Ascending aorta (tissue), 2 donors: Measurements from ENCODE around the gene SMU1. TPM values are rescaled to one million over a fixed set of nuclear protein-coding genes. Genes with fewer than 3 reads are reported as not detected.
A peak's percentile ranks its signal among the peaks of the same experiment; 100 is the strongest.

Experiments
- DNase-seq, 2 donors: peaks; one replicate each; pipeline ENCODE4 v3.0.0-alpha.2; 2019; ENCODE audit warnings: low spot score in 2 of 2
- H3K27ac ChIP-seq, 2 donors: fragments of 200-600 bp; sonication (generic); one replicate each; pipeline ENCODE4 v1.5.1; 2016 to 2017; ENCODE audit warnings: mild to moderate bottlenecking in 1 of 2
- H3K27me3 ChIP-seq: fragments of 200-600 bp; sonication (generic); one replicate; pipeline ENCODE4 v1.5.1; 2017
- H3K36me3 ChIP-seq, 2 donors: fragments of 200-600 bp; sonication (generic); one replicate each; pipeline ENCODE4 v1.5.1; 2016
- H3K4me1 ChIP-seq, 2 donors: fragments of 200-600 bp; sonication (generic); one replicate each; pipeline ENCODE4 v1.5.1; 2016 to 2017; ENCODE audit warnings: mild to moderate bottlenecking in 1 of 2
- H3K4me3 ChIP-seq, 2 donors: fragments of 200-600 bp; sonication (generic); one replicate each; pipeline ENCODE4 v1.5.1; 2016 to 2017; ENCODE audit warnings: mild to moderate bottlenecking in 1 of 2
- H3K9me3 ChIP-seq, 2 donors: fragments of 200-600 bp; sonication (generic); one replicate each; pipeline ENCODE4 v1.5.1; 2016
- CTCF ChIP-seq, 3 experiments: fragments of 200-600 bp in 2 of 3; fragments of 450-650 bp in 1 of 3; sonication (generic) in 2 of 3; IDR thresholded peaks; one replicate each; pipeline ENCODE4 v1.5.1; 2016 to 2019; ENCODE audit warnings: antibody characterized with exemption in 3 of 3, mild to moderate bottlenecking in 1 of 3, moderate library complexity in 1 of 3
- intact Hi-C: fragments of 100-400 bp; cut with DNase I; formaldehyde crosslinking; loops from one replicate; pipeline ENCODE4 v1.15.1; 2023
- total RNA-seq: library from RNA; depleted of rRNA; stranded (reverse); fragments of >200 nt; gene quantifications from one replicate; pipeline ENCODE4 v1.1.0, GENCODE V29; 2016

Gene SMU1
- total RNA-seq, 1 donor from 2014 or later: 7.2 TPM

DNA sequence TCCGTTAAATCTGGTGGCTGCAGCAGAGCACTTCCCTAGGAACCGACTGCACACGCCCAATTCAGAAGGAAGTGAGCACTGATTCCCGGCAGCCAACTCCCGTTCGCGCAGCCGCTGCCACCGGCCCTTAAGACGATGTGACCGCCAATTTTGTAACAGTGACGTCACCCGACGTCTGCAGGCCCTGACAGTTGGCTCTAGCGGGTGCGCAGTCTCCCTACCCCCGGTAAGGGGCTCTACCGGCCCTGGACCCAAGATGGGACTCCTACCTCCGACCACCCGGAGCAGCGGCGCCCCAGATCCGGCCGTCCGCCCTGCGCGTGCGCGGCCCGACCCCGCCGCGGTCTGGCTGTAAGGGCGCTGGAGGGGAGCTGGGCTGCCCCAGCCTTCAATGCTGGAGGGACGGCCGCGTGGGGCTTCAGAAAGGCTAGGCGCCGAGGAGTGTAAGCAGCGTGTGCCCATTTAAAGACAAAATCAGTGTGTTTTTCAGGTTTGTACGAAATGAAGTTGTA is 32.3 kb downstream of the SMU1 start:
- no peaks in the 10 kb centered on the region for H3K9me3 ChIP-seq
- peak; percentile 71 to 95 for DNase-seq
- intact Hi-C loops: loop anchor here (1.0 to 2.0 kb wide), 3 partner anchors 19 to 43 kb away; partner anchors contain the start of genes APTX, DNAJA1 and SMU1
- no peak for TF ChIP-seq CTCF (IDR thresholded peaks at IDR 0.05)
- no peaks in the 10 kb centered on the region for H3K27me3 ChIP-seq
- peaks cover 32 to 39% of the 10 kb centered on the region in 2 donors for H3K36me3 ChIP-seq
- H3K4me1 ChIP-seq: peaks cover 0 to 3% of the 10 kb centered on the region in 2 donors
- peak overlapping the region; percentile 71 to 77 for H3K4me3 ChIP-seq
- peak overlapping the region; percentile 97 to 98 for H3K27ac ChIP-seq

GRCh38 chr9:33043671-33044070 is 32.8 kb downstream of the SMU1 start:
- Histone ChIP-seq H3K4me1 (peaks cover 0 to 3% of the 10 kb centered on the region in 2 donors), H3K27ac (peak overlapping the region; percentile 97 to 98), H3K36me3 (peaks cover 37 to 44% of the 10 kb centered on the region in 2 donors)

DNA sequence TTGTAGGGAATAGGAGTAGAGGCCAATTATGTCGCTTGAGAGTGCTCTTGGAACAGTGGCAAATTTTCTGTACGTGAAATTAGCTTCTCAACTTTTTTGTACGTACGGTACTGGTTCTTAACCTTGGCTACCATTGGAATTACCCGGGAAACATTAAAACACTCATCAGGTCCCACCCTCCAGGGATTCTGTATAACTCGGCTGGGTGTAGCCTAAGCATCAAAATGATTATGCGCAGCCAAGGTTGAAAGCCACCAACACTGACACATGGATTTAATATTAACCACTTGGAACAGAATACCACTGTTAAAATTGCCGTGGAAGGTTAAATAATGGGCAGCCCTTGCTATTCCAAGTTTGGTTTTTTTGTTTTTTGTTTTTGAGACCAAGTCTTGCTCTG is 34.0 kb downstream of the SMU1 start:
- peaks cover 41 to 45% of the 10 kb centered on the region in 2 donors for H3K36me3 ChIP-seq
- no peak for DNase-seq
- peaks cover 0 to 3% of the 10 kb centered on the region in 2 donors for H3K4me1 ChIP-seq
- intact Hi-C loops: no loop called here
- no peak for TF ChIP-seq CTCF (IDR thresholded peaks at IDR 0.05)
- H3K27me3 ChIP-seq: no peaks in the 10 kb centered on the region
- H3K27ac ChIP-seq: no peak overlapping the region
- no peaks in the 10 kb centered on the region for H3K9me3 ChIP-seq
- no peak overlapping the region for H3K4me3 ChIP-seq

More at GRCh38 chr9:33043671-33044070, 32.8 kb downstream of the SMU1 start:
- H3K4me3 ChIP-seq: peak overlapping the region; percentile 71 to 77
- DNase-seq: no peak
- H3K9me3 ChIP-seq: no peaks in the 10 kb centered on the region
- no peaks in the 10 kb centered on the region for H3K27me3 ChIP-seq
- TF ChIP-seq CTCF (IDR thresholded peaks at IDR 0.05): no peak
- intact Hi-C loops: loop anchor here (1.0 to 2.0 kb wide), 3 partner anchors 18 to 42 kb away; partner anchors contain the start of genes APTX, DNAJA1 and SMU1

GRCh38 chr9:33041432-33042188 is 34.9 kb downstream of the SMU1 start:
- peaks cover 44 to 47% of the 10 kb centered on the region in 2 donors for H3K36me3 ChIP-seq
- H3K9me3 ChIP-seq: no peaks in the 10 kb centered on the region
- TF ChIP-seq CTCF (IDR thresholded peaks at IDR 0.05): no peak
- no peak for DNase-seq
- H3K4me3 ChIP-seq: no peak overlapping the region
- intact Hi-C loops: no loop called here
- no peaks in the 10 kb centered on the region for H3K27me3 ChIP-seq
- H3K4me1 ChIP-seq: peaks cover 0 to 3% of the 10 kb centered on the region in 2 donors
- H3K27ac ChIP-seq: no peak overlapping the region

DNA sequence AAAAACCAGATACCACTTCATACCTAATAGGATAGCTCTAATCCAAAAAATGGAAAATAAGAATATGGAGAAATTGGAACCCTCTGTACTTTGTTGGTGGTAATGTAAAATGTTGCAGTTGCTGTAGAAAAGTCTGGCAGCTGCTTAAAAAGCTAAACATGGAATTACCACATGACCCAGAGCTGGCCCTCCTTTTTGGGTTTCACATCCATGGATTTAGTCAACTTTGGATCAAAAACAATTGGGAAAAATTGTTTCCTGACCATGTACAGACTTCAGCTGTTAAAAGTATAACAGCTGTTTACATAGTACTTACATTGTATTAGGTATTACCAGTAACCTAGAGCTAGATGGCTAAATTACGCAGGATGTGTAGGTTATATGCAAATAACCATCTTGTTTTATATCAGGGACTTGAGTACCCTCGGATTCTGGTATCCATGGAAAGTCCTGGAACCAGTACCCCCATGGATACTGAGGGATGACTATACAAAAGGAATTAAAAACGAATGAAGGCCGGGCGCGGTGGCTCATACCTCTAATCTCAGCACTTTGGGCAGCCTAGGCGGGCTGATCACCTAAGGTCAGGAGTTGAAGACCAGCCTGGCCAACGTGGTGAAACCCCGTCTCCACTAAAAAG is 35.6 kb downstream of the SMU1 start:
- DNase-seq: no peak

More for the DNA sequence above, 35.6 kb downstream of the SMU1 start:
- Histone ChIP-seq H3K4me3 (no peak overlapping the region), H3K36me3 (peaks cover 44 to 47% of the 10 kb centered on the region in 2 donors), H3K27me3 (no peaks in the 10 kb centered on the region), H3K9me3 (no peaks in the 10 kb centered on the region), H3K27ac (no peak overlapping the region), H3K4me1 (peaks cover 0 to 3% of the 10 kb centered on the region in 2 donors)
- no peak for TF ChIP-seq CTCF (IDR thresholded peaks at IDR 0.05)
- intact Hi-C loops: no loop called here
